ENCODE measurements around the gene ANTXRL.
"Not testable (repeated sequence)": the region's sequence is repeated elsewhere in the genome, so short reads cannot be mapped to it uniquely, and the experiment has no call there.

ANTXRL gene

DNA sequence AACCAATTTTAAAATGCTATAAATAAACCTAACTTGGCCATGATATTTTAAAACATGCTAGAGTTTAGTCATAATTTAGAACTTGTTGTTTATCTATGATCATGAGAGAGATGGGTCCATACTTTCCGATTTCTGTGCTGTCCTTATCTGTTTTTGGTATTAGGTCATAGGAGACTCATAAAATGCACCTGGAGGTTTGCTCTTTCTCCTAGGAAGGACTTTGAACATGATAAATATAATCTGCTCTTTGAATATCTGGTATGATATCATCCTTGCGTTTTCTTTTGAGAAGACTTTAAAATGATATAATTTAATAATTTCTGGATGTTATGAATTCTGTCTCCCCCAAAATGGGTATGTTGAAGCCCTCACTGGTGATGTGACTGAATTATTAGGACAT is 9.0 kb upstream of the ANTXRL start:
- no peak for DNase-seq

DNA sequence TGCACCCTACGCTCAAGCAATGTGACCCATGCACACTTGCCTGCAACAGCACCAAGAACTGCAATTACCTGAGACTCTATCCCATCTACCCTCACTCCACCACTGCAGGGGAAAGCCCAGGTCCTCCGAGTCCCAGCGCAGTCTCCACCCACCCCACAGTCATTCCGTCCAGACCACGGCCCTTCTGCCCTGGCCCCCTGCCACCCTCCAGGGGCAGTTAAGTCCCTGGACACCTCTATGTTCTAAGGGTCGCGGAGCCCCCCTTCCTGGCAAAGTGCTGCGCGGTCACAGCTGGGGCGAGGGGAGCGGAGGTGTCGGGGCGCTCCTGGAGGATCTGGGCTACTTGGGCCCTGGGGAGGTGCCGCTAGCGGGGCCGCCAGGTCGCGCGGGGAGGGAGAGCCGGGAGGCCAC is 4.4 kb upstream of the ANTXRL start:
- not testable (repeated sequence) for DNase-seq

DNA sequence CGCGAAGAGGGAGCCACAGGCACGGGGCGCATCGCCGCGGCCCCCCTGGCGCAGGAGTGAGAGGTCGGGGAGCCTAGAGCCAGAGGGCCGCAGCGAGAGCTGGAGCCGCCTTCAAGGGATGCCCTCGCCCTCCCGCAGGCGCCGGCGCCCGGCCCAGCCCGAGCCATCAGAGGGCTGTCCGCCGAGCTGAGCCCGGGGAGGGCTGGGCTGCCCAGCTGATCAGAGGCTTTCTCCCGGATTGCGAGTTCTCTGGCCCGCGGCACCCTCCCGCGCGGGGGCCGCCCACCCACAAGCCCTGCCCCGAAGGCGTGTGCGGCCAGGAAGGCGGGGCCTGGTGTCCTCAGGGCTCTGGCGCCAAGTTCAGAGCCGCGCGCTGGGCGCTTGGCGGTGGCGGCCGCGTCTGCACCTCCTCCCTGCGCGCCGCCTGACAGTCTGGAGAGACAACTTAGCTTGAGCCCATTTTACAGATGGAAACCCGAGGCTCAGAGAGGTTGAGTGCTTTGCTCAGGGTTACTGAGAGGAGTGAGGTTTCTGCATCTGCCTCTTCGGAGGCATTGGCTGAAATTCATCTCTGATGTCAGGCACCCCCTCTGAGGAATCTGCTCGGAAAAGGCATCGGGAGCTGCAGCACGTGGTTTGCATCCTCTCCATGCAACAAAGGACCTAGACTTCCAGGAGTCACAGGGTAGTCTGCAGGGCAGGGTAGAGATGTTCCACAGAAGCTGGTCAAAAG is 3.8 kb upstream of the ANTXRL start:
- DNase-seq = peak; percentile 73 to 81

DNA sequence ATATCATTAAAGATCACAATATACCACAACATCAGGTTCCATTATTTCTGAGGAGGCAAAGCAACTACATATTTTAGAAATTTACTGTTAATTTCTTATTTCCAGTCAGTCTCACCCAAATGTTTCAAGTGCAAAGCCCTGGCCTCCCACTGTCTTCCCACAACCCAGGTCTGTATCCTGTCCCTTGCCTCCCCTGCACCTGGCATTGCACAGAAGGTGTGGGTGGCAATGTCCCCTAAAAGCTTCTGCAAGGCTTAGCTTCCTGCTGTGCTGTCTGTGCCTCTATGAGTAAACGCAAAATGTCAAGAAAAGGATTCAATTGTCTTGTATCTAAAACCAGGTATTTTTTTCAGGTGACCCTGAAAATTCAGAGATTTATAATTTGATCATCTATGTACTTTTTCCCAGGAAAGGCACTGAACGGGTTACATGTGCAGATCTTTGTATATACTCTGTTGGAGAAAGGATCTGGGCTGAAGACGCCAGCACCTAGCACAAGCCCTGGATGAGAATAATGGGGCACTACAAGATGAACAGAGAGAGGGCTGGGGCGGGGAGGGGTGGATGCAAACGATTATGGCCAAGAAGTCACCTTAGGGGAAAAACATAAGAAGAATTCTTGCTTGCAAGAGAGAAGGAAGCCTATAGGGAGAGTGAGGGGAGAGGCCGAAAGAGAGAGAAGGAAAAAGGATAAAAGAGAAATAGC is 3.1 kb upstream of the ANTXRL start:
- no peak for DNase-seq

DNA sequence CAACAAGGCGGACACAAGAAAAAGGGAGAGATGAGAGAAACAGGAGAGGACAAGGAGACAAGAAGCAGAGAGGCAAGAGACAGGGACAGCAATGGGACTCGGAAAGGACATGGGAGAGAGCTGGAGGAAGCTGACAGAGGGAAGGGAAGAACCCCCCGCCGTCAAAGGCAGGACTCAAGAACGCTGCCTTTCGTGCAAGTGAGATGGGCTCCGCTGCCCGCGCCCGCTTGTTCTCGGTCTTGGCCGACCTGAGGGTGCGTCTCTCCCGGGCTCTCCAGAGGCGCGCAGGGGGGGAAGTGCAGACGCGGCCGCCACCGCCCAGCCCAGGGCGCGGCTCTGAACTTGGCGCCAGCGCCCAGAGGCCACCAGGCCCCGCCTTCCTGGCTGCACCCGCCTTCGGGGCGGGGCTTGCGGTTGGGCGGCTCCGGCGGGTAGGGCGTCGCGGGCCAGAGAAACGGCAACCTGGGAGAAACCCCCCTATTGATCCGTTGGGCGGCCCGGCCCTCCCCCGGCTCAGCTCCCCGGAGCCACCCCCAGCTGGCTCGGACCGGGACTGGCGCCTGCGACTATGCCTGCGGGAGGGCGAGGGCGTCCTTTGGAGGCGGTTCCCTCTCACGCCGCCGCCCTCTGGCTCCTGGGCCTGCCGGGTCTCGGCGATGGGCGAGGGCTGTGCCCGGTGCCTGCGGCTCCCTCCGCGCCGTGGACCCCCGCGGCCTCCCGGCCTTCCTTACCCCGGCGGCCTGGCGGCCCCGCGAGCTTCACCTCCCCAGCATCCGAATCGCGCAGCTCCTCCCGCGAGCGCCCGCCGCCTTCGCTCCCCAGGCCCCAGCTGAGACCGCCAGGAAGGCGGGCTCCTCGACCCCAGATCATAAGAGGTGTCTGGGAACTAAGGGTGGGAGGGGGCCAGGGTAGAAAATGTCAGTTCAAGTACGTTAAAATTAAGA is 2.2 kb upstream of the ANTXRL start:
- peak; percentile 72 to 83 for DNase-seq

DNA sequence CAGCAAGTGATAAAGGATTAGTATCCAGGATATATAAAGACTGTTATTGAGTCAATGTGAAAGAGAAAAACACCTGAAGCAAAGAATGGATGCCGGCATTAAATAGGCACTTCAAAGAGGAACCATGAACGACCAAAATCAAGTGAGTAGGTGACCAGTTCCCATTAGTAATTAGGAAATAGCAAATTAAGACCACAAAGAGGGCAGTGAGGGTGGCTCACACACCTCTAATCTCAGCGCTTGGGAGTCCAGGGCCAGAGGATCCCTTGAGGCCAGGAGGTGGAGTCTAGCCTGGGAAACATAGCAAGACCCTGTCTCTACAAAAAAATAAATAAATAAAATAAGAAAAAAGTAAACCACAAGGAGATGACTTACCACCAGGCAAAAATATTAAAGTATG is 1.5 kb upstream of the ANTXRL start:
- no peak for DNase-seq

DNA sequence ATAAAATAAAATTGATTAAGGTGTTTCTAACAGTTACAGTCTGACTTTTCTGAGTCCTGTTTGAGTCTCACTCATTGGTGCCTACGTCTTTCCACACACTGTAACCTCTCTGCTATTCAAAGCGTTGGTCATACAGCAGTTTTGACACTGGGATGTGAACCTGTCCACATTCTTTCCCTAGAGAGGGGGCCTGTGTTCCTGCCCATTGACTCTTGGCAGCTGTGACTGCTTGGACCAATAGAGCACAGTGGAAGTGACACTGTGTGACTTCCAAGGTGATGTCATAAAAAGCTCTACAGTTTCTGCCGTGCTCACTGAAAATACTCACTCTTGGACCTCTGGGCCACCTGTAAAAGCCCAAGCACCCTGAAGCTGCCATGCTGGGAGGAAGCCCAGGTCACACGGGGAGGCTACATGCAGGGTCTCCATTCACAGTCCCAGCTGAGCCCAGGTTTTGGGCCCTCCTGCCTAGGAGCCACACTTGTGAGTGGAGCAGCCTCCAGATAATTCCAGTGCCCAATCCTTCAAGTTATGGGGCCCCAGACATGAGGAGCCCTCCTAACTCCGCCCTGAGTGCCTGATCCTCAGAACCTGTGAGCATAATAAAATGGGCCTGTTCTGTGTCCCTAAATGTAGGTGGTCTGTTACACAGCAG is 704 bp upstream of the ANTXRL start:
- no peak for DNase-seq

DNA sequence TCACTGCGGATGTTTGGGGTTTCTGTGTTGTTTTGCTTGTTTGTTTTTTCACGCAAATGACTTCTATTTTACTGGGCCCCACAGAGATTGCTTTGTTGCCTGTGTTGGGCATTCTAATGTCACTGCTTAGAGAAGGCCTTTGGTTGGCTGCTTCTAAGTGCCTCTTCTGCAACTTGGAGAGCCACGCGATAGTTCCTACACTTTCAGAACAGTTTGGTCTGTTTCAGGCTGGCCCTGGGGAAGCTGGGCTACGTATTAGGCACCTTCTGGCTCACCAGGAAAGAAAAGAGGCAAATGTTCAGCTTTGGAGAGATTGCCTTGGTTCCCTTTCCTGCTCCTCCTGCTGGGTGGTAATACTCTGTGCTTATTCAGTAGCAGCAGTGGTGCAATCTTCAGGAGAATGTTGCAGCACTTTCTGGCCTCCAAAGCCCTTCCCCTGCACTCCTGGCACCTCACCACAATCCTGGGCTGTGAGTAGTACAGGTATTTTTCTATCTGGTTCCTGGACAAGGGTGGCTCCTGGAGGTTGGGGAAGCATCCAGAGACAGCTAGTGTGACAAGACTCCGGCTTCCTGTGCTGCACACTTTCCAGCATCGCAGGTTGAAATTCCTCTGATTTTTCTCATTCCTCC is 1.2 kb downstream of the ANTXRL start:
- DNase-seq = no peak

DNA sequence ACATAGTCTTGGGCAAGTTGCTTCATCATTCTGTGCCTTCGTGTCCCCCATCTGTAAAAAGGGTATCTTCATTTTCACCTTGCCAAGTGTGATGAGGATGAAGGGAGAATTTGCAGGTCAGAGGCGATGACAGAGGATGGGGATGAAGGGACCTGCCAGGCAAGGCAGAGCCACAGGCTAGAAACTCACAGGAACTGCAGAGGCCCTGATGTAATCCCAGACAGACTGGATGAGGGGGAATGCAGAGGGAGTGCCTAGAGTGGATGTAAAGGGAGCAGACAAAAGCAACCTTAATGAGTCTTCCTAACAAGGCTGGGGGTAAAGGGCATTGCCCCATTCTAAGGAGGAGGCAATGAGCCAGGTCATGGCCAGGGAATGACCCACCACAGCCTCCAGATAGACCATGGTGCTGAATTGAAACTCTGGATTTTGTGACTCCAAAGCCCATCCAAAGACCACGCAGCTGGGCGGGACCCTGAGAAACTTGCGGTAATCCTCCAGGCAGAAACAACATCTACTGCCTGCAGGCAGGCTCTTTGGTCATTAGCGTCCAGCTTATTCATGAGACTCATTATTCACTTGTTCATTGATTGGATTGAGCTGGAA is 1.9 kb downstream of the ANTXRL start:
- DNase-seq = no peak

DNA sequence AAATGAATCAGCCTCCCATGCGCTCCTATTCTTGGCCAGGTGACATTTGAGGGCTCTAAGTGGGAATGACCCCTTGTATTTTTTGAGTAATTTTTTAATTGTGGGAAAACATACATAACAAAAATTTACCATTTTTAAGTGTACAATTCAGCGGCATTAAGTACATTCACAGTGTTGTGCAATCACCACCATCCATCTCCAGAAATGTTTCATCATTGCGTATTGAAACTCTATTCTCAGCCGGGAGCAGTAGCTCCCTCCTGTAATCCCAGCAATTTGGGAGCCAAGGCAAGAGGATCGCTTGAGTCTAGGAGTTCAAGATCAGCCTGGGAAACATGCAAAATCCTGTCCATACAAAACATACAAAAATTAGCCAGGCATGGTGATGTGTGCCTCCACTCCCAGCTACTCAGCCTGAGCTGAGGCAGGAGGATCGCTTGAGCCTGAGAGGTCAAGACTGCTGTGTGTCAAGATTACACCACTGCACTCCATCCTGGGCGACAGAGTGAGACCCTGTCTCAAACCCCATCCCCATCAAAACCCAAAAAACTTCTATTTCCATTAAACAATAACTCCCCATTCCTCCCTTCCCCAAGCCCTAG is 2.5 kb downstream of the ANTXRL start:
- DNase-seq = no peak

DNA sequence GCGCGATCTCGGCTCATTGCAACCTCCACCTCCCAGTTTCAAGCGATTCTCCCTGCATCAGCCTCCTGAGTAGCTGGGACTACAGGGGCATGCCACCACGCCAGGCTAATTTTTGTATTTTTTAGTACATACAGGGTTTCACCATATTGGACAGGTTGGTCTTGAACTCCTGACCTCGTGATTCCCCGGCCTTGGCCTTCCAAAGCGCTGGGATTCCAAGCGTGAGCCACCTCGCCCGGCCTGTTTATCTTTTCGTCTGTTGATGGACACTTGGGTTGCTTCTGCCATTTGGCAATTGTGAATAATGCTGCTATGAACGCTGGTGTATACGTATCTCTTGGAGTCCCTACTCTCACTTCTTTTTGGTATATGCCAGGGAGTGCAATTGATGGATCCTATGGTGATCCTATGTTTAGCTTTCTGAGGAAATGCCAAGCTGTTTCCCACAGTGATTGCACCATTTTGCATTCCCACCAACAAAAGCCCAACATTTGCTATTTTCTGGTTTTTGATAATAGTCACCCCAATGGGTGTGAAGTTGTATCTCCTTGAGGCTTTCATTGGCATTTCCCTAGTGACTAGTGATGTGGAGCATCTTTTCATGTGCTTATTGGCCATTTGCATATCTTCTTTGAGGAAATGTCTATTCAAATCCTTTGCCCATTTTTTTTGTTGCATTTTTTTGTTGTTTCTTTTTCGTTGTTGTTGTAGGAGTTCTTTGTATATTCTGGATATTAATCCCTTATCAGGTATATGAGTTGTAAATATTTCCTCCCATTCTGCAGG is 3.5 kb downstream of the ANTXRL start:
- DNase-seq = no peak

DNA sequence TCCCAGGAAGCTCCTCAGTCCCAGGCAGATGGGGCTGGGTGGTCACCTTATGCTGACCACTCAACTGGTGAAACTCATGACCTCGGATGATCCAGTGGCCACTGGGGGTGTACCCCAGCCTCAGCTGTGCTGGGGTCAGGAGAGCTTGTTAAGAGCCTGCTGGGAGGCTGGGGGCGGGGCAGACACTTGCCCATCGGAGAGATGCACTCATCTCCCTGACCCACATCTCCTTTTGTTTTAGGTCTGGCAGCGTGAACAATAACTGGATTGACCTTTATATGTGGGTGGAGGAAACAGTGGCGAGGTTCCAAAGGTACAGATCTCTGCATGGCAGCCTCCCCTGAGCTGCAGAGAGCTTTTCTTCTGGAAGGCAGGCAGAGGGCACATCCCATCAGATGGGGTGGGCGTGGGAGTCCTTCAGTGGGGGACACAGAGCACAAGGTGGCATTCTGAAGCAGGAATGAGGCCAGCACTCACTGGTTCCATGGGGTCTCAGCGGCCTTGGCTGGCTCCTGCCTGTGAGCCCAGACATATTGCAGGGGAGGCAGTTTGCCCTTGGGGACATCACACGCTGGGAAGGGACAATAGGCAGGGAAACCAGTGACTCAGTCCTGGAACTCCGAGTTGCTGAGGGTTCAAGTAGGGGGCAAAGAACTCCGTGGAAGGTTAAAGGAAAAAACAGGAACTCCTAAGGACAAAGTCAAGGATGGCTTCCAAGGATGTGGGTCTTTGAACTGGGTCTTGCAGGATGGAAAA is 5.2 kb downstream of the ANTXRL start:
- no peak for DNase-seq

DNA sequence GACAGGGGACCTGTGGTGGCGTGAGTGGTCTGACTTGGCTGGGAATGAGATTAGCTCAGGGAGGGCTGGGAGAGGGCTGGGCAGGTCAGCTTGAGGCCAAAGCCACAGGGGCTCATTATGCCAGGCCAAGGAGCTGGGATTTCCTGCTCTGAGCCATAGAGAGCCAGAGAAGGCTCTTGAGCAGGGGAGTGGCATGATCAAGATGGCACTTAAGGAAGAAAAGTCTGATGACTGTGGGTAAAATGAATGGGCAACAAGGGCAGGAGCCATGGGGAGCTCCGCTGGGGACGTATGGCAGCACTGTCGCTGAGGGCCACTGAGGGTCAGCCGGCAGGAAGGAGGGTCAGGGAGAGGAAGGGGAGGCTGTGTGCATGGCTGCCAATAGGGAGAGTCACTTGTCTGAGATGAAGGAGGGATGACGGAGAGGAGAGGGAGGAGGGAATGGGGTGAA is 5.8 kb downstream of the ANTXRL start:
- no peak for DNase-seq

DNA sequence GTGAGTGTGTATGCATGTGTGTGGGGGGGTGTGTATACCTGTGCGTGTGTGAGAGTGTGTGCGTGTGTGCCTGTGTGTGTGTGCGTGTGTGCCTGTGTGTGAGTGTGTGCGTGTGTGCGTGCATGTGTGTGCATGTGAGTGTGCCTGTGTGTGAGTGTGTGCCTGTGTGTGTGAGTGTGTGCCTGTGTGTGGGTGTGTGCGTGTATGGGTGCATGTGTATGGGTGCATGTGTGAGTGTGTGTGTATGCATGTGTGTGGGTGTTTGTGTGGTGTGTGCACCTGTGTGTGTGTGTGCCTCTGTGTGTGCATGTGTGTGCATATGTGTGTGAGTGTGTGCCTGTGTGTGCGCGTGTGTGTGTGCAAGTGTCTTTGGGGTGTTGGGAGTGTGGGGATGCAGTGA is 6.4 kb downstream of the ANTXRL start:
- no peak for DNase-seq

DNA sequence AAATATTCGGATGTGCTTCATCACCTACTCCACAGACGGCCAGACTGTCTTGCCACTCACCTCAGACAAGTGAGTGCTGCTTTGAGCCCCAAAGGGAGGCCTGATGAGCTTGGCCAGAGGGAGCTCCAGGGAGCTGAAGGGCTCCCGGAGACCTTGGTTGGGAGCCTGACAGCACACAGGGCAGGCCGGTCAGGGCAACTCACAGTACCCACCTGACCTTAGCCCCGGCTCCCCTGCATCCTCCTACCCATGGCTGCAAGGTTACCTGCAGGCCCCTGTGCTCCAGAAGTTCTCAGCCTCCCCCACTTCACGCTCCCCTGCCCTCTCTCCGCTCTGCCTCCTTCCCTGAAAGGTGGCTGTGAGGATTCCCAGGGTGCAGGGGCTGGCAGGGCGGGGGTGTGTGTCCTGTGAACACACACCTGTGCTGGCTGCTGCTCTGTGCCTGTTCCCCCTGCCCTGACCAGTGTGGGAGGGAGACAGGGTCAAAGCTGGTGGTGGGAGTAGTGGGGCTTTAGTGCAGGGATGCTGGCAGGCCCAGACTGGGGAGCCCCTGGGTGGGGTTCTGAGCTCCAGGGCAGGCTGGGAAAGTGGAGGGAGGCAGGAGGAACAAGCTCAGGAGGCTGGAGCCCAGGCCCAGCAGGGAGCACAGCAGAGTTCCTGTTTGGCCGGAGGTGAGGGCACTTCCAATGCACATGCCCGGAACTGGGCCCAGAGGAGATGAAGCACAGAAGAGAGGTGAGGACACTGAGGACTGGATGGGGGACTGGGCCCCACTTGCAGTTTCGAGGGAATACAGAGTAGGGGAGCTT is 7.2 kb downstream of the ANTXRL start:
- no peak for DNase-seq

DNA sequence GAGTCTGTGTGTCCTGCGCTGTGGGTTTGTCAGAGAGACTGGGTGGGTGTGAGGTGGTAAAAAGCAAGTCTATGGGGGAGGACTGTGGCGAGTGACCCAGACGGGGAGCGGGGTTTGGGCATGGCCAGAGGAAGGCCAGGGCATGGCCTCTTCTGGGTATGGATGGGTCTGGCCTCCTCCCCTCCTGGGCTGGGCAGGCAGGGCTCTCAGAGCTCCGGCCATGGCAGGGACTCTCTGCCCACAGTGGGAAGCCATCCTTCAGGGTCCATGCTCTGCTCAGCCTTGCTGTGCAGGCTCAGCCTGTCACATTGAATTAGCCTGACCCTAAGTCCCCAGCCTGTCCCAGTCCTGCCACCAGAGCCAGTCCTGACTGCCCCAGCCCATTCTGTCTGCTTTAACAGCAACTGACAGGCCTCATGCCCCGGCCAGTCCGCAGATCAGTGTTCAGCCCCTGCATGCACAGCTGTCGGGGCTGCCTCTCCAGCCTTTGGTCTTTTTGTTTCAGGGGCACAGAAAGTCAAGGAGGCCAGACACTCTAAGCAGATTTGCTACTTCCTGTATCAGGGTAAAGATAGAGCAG is 7.9 kb downstream of the ANTXRL start:
- DNase-seq = no peak

DNA sequence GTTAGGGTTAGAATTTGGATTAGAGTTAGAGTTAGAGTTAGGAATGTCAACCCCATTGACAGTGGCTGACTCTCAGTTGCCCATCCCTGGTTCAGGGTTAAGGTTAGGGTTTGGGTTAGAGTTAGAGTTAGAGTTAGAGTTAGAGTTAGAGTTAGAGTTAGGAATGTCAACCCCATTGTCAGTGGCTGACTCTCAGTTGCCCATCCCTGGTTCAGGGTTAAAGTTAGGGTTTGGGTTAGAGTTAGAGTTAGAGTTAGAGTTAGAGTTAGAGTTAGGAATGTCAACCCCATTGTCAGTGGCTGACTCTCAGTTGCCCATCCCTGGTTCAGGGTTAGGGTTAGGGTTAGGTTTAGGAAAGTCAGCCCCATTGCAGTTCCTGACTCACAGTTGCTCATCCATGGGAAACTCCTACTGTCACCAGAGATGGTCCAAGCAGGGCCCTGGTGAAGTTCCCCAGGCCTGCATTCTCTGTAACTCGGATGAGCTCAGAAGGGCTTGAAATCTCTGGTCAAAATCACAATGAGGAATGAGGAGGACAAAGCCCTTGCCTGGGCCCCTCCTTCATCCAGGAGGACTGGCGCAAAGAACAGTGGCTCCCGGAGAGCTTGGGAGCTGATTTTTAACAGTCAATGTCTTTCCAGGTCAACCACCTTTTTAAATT is 8.7 kb downstream of the ANTXRL start:
- not testable (repeated sequence) for DNase-seq

DNA sequence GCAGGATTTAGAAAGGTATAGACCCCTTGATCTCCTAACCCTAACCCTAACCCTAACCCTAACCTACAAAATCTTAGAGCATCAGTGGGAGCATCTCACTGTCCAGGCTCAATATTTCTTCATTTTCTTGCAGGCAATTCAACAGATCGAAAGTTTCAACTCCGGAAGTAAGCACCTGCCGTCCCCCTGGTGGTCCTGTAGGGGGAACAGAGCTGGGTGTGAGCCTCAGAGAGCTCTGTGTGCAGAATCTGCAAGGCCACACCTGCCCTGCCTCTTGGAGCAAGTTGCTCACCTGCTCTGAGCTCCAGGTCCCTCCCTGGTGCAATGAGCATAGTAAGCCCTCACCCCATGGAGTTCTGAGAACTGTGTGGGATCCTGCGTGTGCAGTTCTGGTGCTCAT is 9.3 kb downstream of the ANTXRL start:
- DNase-seq = not testable (repeated sequence)

Data from CD4-positive, alpha-beta T cell treated with Interleukin-1 beta for 1 hour (primary cell).